Spleen (tissue), 7 donors: ENCODE data around the gene ZDHHC17.

Experiments
- CTCF ChIP-seq, 11 experiments: fragments of 200-600 bp in 7 of 11; fragments of 450-650 bp in 4 of 11; sonication (generic) in 4 of 11; IDR thresholded peaks in 8 of 11; conservative IDR thresholded peaks in 3 of 11; 1 replicate in 7 of 11; 2 replicates in 4 of 11; pipeline versions ENCODE4 v1.4.0 to v1.8.0; 2016 to 2021; ENCODE audit warnings: antibody characterized with exemption in 11 of 11, inconsistent platforms in 4 of 11, mild to moderate bottlenecking in 1 of 11
- POLR2A ChIP-seq, 3 donors: fragments of 450-650 bp; IDR thresholded peaks; one replicate each; pipeline ENCODE4 v1.5.1; 2017; ENCODE audit warnings: antibody characterized with exemption in 3 of 3, mild to moderate bottlenecking in 1 of 3
- donor health status: DM: no; HTN: no; CAD: no; lungs with moderate emphysema.
- donor health status: DM: no; HTN: no; CAD: no.
- donor health status: DM: no; HTN: no; CAD: no.

GRCh38 chr12:76804435-76804976 lies 40.6 kb downstream of the ZDHHC17 start:
- TF ChIP-seq CTCF (IDR thresholded peaks at IDR 0.05 in 8 of 11, conservative IDR thresholded peaks at IDR 0.05 in 3 of 11) (no peak), POLR2A (IDR thresholded peaks at IDR 0.05) (no peak)
